PC-3 (cell line): ENCODE measurements around the gene PGBD5.

Source experiments
- CTCF ChIP-seq: fragments of 300-600 bp; sonication (generic); conservative IDR thresholded peaks from 2 replicates; pipeline ENCODE4 v1.5.1; 2017; ENCODE audit warnings: antibody characterized with exemption, low read depth, mild to moderate bottlenecking, low read length
- EZH2 ChIP-seq: fragments of 300-600 bp; sonication (generic); IDR thresholded peaks from one replicate; pipeline ENCODE4 v1.6.1; 2017; ENCODE audit warnings: antibody characterized with exemption, mild to moderate bottlenecking, low read length; ENCODE audit not compliant: unreplicated experiment
- EZH2phosphoT487 ChIP-seq: fragments of 300-600 bp; sonication (generic); IDR thresholded peaks from 2 replicates; pipeline ENCODE4 v1.6.1; 2018; ENCODE audit warnings: mild to moderate bottlenecking, antibody characterized with exemption, low read length, borderline replicate concordance

GRCh38 chr1:230426246-230427093 lies at the start of gene PGBD5:
- TF ChIP-seq CTCF (no peak), EZH2 (no peak), EZH2phosphoT487 (peak; percentile 19; the same call in 1 of the 2 replicates)
